Measurements from ENCODE around the gene SLCO3A1. TPM values are rescaled to one million over a fixed set of nuclear protein-coding genes. Genes with fewer than 3 reads are reported as not detected.

The SLCO3A1 gene
- total and polyA plus RNA-seq, 2 of the 8 experiments (the other 6 are each of a cell fraction or from before 2014, with no cell fraction given): 15.1 to 20.4 TPM

- no peak for TF ChIP-seq ZNF274 (IDR thresholded peaks at IDR 0.05; ENCODE audit: borderline replicate concordance, extremely low read depth, low read length)
- TF ChIP-seq BACH1 (IDR thresholded peaks at IDR 0.05; ENCODE audit: low read length): no peak
- no peak for TF ChIP-seq SIX5 (IDR thresholded peaks at IDR 0.05; ENCODE audit: low read depth, low read length)
- no peak for TF ChIP-seq JUND (IDR thresholded peaks at IDR 0.05; ENCODE audit: low read length)
- no peak for TF ChIP-seq GTF2F1 (IDR thresholded peaks at IDR 0.05; ENCODE audit: borderline replicate concordance, low read depth, low read length)
- TF ChIP-seq SRF (IDR thresholded peaks at IDR 0.05; ENCODE audit: low read depth, low read length): no peak
- TF ChIP-seq RAD21 (IDR thresholded peaks at IDR 0.05 in 1 of 2, conservative IDR thresholded peaks at IDR 0.05 in 1 of 2; ENCODE audit: low read depth in 2 of 2, low read length in 2 of 2): no peak
- no peak for TF ChIP-seq FOSL1 (IDR thresholded peaks at IDR 0.05; ENCODE audit: insufficient read depth, low read depth, low read length)
Measured at GRCh38 chr15:92075764-92076163, 222.3 kb downstream of the SLCO3A1 start (continued).
